Left kidney (tissue), 2 donors: ENCODE results near the gene NTF3. TPM values are rescaled to one million over a fixed set of nuclear protein-coding genes. Genes with fewer than 3 reads are reported as not detected.

Experiments
- DNase-seq: peaks from one replicate; pipeline ENCODE4 v3.0.0-alpha.2; 2013
- polyA plus RNA-seq: library from polyadenylated mRNA; unstranded; fragments of 120-200 nt; gene quantifications from one replicate; pipeline ENCODE4 v1.2.1, GENCODE V29; 2013; ENCODE audit not compliant: insufficient read length

NTF3 gene
- polyA plus RNA-seq, 1 donor = 4.1 TPM

- no peak for DNase-seq
Observed at GRCh38 chr12:5456906-5457305, 25.0 kb downstream of the NTF3 start.

GRCh38 chr12:5458229-5459050 lies 26.5 kb downstream of the NTF3 start:
- no peak for DNase-seq

- DNase-seq = no peak
Observed at GRCh38 chr12:5459051-5459782, 27.3 kb downstream of the NTF3 start.

GRCh38 chr12:5460817-5461216 lies 28.9 kb downstream of the NTF3 start:
- DNase-seq = no peak

- DNase-seq = no peak
Observed at GRCh38 chr12:5461966-5462365, 30.1 kb downstream of the NTF3 start.

- no peak for DNase-seq
Observed at GRCh38 chr12:5464096-5464495, 32.2 kb downstream of the NTF3 start.

GRCh38 chr12:5465384-5465783 lies 33.5 kb downstream of the NTF3 start:
- DNase-seq = no peak

- no peak for DNase-seq
Observed at GRCh38 chr12:5466521-5466960, 34.6 kb downstream of the NTF3 start.

- no peak for DNase-seq
Observed at GRCh38 chr12:5467931-5468330, 36.0 kb downstream of the NTF3 start.

GRCh38 chr12:5470221-5470620 lies 38.3 kb downstream of the NTF3 start:
- no peak for DNase-seq

- no peak for DNase-seq
Observed at GRCh38 chr12:5470703-5471102, 38.8 kb downstream of the NTF3 start.

- DNase-seq = no peak
Observed at GRCh38 chr12:5473076-5473782, 41.3 kb downstream of the NTF3 start.

- DNase-seq = no peak
Observed at GRCh38 chr12:5473783-5474116, 41.8 kb downstream of the NTF3 start.

GRCh38 chr12:5476356-5476755 lies 44.4 kb downstream of the NTF3 start:
- DNase-seq = no peak

- no peak for DNase-seq
Observed at GRCh38 chr12:5478081-5478706, 46.3 kb downstream of the NTF3 start.

- no peak for DNase-seq
Observed at GRCh38 chr12:5479761-5480160, 47.9 kb downstream of the NTF3 start.

GRCh38 chr12:5480218-5480937 lies 48.5 kb downstream of the NTF3 start:
- DNase-seq = peak; percentile 67

GRCh38 chr12:5480938-5481303 lies 49.0 kb downstream of the NTF3 start:
- peak; percentile 62 for DNase-seq

- no peak for DNase-seq
Observed at GRCh38 chr12:5481645-5482044, 49.7 kb downstream of the NTF3 start.

- no peak for DNase-seq
Observed at GRCh38 chr12:5484426-5484825, 52.5 kb downstream of the NTF3 start.

GRCh38 chr12:5485454-5485853 lies 53.5 kb downstream of the NTF3 start:
- no peak for DNase-seq

- no peak for DNase-seq
Observed at GRCh38 chr12:5487076-5487475, 55.2 kb downstream of the NTF3 start.
